ENCODE data around the gene KANK4. TPM values are rescaled to one million over a fixed set of nuclear protein-coding genes. Genes with fewer than 3 reads are reported as not detected.

KANK4 gene
- total RNA-seq, 2 donors from 2014 or later, result not detected

DNA sequence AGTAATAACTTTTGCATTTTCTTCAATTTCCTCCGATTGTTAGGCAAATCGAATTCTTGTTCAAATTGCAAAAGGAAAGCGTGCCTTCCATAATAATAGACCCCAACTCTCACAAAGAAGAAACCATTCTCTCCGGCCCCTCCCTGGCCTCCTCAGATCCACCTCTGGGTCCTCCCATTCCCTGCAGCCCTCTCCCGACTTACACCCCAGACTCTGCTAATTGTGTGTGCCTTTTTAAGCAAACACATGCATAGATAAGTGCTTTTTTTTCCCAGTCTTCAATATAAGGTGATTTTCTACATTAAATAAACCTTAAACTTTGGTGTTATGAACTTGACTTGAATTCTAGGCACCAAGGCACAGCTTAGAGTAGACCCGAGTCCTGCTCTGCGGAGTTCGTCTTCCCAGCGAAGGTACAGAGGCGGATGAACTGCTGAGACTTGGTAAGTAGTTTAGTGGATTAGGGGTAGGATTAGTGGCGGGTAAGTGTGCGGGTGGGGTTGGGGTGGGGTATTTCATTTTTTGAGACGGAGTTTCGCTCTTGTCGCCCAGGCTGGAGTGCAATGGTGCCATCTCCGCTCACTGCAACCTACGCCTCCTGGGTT is 123.0 kb downstream of the KANK4 start:
- peaks cover 21 to 25% of the 10 kb centered on the region in 2 donors for H3K27me3 Mint-ChIP-seq
- no peaks in the 10 kb centered on the region for H3K9me3 Mint-ChIP-seq
- no peaks in the 10 kb centered on the region for H3K36me3 Mint-ChIP-seq
- H3K4me3 Mint-ChIP-seq, result no peak overlapping the region
- no peak overlapping the region for H3K27ac Mint-ChIP-seq
- H3K4me1 Mint-ChIP-seq (ENCODE audit: low read depth in 2 of 2), result no peaks in the 10 kb centered on the region
- ATAC-seq, result no peak
- DNase-seq (ENCODE audit: low spot score), result no peak

DNA sequence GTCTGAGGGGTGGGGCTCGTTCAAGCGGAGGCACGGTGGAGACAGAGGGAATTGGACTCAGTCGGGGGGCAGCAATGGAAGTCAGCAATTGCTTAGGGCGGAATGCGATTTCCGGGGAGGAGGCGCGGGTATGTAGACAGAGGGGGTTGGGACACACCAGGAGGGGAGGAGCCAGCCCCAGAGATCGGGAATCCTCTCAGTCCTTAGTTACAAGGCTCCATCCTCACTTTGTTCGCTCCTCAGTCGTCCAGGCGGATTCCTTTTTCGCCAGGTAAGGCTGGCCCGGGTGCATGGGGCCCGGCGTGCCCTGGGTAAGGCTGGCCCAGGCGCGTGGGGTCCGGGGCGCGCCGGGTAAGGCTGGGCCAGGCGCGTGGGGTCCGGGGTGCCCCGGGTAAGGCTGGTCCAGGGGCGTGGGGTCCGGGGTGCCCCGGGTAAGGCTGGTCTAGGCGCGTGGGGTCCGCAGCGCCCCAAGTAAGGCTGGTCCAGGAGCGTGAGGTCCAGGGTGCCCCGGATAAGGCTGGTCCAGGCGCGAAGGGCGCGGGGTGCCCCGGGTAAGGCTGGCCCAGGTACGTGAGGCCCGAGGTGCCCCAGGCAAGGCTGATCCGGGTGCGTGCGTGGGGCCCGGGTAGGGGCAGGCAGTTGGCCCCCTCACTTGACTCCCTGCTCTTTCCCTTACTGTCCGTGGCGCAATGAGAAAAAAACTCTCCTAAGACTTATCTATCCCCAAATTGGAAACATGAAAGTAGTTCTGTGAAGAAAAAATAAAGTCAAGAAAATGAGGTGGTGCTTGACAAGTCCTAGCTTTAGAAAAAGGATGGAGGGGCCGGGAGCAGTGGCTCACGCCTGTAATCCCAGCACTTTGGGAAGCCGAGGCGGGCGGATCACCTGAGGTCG is 124.3 kb downstream of the KANK4 start, which contains the start of gene L1TD1:
Gene L1TD1, plus strand, starts transcription at position 199 of the 894 bp plus-strand sequence. CDS start 11,780 bp downstream, outside the sequence.
- H3K9me3 Mint-ChIP-seq, result no peaks in the 10 kb centered on the region
- H3K4me1 Mint-ChIP-seq (ENCODE audit: low read depth in 2 of 2), result no peaks in the 10 kb centered on the region
- no peak within 1 kb of the TSS for H3K27ac Mint-ChIP-seq
- H3K36me3 Mint-ChIP-seq, result no peaks in the 10 kb centered on the region
- no peak within 1 kb of the TSS for H3K4me3 Mint-ChIP-seq
- peaks cover 21 to 25% of the 10 kb centered on the region in 2 donors for H3K27me3 Mint-ChIP-seq
- DNase-seq (ENCODE audit: low spot score) (no peak), ATAC-seq (peak; percentile 46)

DNA sequence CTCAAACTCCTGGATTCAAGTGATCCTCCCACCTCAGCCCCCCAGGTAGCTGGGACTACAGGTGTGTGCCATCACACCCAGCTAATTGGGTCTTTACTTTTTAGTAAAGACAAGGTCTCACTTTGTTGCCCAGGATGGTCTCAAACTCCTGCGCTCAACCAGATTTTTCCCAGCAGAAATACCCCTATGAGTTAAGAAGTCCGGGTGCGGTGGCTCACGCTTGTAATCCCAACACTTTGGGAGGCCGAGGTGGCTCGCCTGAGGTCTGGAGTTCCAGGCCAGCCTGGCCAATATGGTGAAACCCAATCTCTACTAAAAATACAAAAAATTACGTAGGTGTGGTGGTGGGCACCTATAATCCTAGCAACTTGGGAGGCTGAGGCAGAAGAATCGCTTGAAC is 131.1 kb downstream of the KANK4 start:
- Mint-ChIP-seq H3K27me3 (peaks cover under 1 to 3% of the 10 kb centered on the region in 2 donors), H3K9me3 (no peaks in the 10 kb centered on the region), H3K4me3 (no peak overlapping the region), H3K4me1 (ENCODE audit: low read depth in 2 of 2) (no peaks in the 10 kb centered on the region), H3K36me3 (no peaks in the 10 kb centered on the region), H3K27ac (no peak overlapping the region)
- no peak for ATAC-seq
- DNase-seq (ENCODE audit: low spot score), result no peak

- DNase-seq (ENCODE audit: low spot score), result no peak
- Mint-ChIP-seq H3K27ac (no peak overlapping the region), H3K27me3 (peaks cover 4 to 8% of the 10 kb centered on the region in 2 donors), H3K36me3 (no peaks in the 10 kb centered on the region), H3K4me1 (ENCODE audit: low read depth in 2 of 2) (no peaks in the 10 kb centered on the region), H3K9me3 (no peaks in the 10 kb centered on the region), H3K4me3 (no peak overlapping the region)
- no peak for ATAC-seq
These were observed 131.7 kb downstream of the KANK4 start for GRCh38 chr1:62187548-62187947.

Other genes with a start within 250 kb of the KANK4 start
- not detected for gene L1TD1, start 124.6 kb downstream of the KANK4 start, total RNA-seq
- gene USP1, start 117.6 kb upstream of the KANK4 start, total RNA-seq, result 10 to 100 TPM; 44.5 to 57.6 TPM